GM12875 (cell line): Measurements from ENCODE around the gene DCDC2C.

Experiments used
- H3K4me3 ChIP-seq: one replicate; pipeline ENCODE4 v1.5.1; 2011; ENCODE audit warnings: low read depth, low read length, control low read depth
- CTCF ChIP-seq: IDR thresholded peaks from 2 replicates; pipeline ENCODE4 v1.5.1; 2011; ENCODE audit warnings: low read depth, mild to moderate bottlenecking, control low read depth, inconsistent platforms, low read length, moderate library complexity, borderline replicate concordance; ENCODE audit not compliant: insufficient read depth

Gene DCDC2C

GRCh38 chr2:3696545-3696944 lies 6.8 kb upstream of the DCDC2C start:
- no peak overlapping the region for H3K4me3 ChIP-seq
- TF ChIP-seq CTCF = no peak

- no peak overlapping the region for H3K4me3 ChIP-seq
- TF ChIP-seq CTCF = no peak
Observed at GRCh38 chr2:3701071-3701470, 2.3 kb upstream of the DCDC2C start.

- no peak overlapping the region for H3K4me3 ChIP-seq
- no peak for TF ChIP-seq CTCF
Observed at GRCh38 chr2:3703757-3704355, 481 bp downstream of the DCDC2C start.

GRCh38 chr2:3704692-3705091 lies 1.3 kb downstream of the DCDC2C start:
- no peak overlapping the region for H3K4me3 ChIP-seq
- TF ChIP-seq CTCF = no peak

- no peak for TF ChIP-seq CTCF
- H3K4me3 ChIP-seq = no peak overlapping the region
Observed at GRCh38 chr2:3705782-3706181, 2.4 kb downstream of the DCDC2C start.

GRCh38 chr2:3706892-3707291 lies 3.5 kb downstream of the DCDC2C start:
- no peak overlapping the region for H3K4me3 ChIP-seq
- no peak for TF ChIP-seq CTCF

GRCh38 chr2:3708576-3708975 lies 5.2 kb downstream of the DCDC2C start:
- H3K4me3 ChIP-seq = no peak overlapping the region
- TF ChIP-seq CTCF = no peak
